Aorta (tissue), 5 donors: Measurements from ENCODE around the gene SLAMF1. TPM values are rescaled to one million over a fixed set of nuclear protein-coding genes. Genes with fewer than 3 reads are reported as not detected.
"Not testable (repeated sequence)": the region's sequence is repeated elsewhere in the genome, so short reads cannot be mapped to it uniquely, and the experiment has no call there.

ENCODE experiments used
- ATAC-seq: fragments of 200-7000 bp; cut with Tn5 transposase; one replicate; pipeline ENCODE4 v1.9.1; 2022; ENCODE audit warnings: moderate library complexity; ENCODE audit not compliant: low FRiP score
- DNase-seq, 2 donors: peaks; one replicate each; pipeline ENCODE4 v3.0.0-alpha.2; 2020
- H3K27ac ChIP-seq, 2 donors: one replicate each; pipeline ENCODE4 v1.5.1; 2013; ENCODE audit warnings: low read length in 2 of 2, mild to moderate bottlenecking in 2 of 2, moderate library complexity in 2 of 2, control low read depth in 1 of 2, inconsistent platforms in 1 of 2, low read depth in 1 of 2
- H3K27me3 ChIP-seq, 2 donors: one replicate each; pipeline ENCODE4 v1.6.1; 2013; ENCODE audit warnings: control low read depth in 1 of 2, low read length in 1 of 2, mild to moderate bottlenecking in 1 of 2, moderate library complexity in 1 of 2; ENCODE audit not compliant: insufficient read depth in 2 of 2, control insufficient read depth in 1 of 2
- H3K36me3 ChIP-seq, 2 donors: one replicate each; pipeline ENCODE4 v1.6.1; 2013; ENCODE audit warnings: control low read depth in 1 of 2, low read length in 1 of 2, mild to moderate bottlenecking in 1 of 2; ENCODE audit not compliant: insufficient read depth in 2 of 2, control insufficient read depth in 1 of 2
- H3K4me1 ChIP-seq, 2 donors: one replicate each; pipeline ENCODE4 v1.6.1; 2013; ENCODE audit warnings: low read length in 2 of 2, control low read depth in 1 of 2, mild to moderate bottlenecking in 1 of 2, moderate library complexity in 1 of 2; ENCODE audit not compliant: insufficient read depth in 2 of 2, control insufficient read depth in 1 of 2
- H3K4me3 ChIP-seq, 2 donors: one replicate each; pipeline ENCODE4 v1.5.1; 2013; ENCODE audit warnings: low read length in 2 of 2, control low read depth in 1 of 2, mild to moderate bottlenecking in 1 of 2
- H3K9me3 ChIP-seq: one replicate; pipeline ENCODE4 v1.6.1; 2013; ENCODE audit warnings: mild to moderate bottlenecking, low read length; ENCODE audit not compliant: control insufficient read depth
- WGBS, 2 donors: extraction: QIAGEN DNeasy Blood & Tissue Kit; methylation state at CpG; one replicate each; pipeline ENCODE4 v1.1.7; 2013; 5-methylcytosine and 5-hydroxymethylcytosine counted together
- intact Hi-C, 2 donors: fragments of 100-400 bp; cut with DNase I; formaldehyde crosslinking; loops; one replicate each; pipeline versions ENCODE4 v1.14.2 to v1.15.0; 2022
- polyA plus RNA-seq, 2 donors: library from polyadenylated mRNA; stranded (reverse); fragments of 200-250 nt; gene quantifications; one replicate each; pipeline ENCODE4 v1.2.3, GENCODE V29; 2013
- total RNA-seq, 2 donors: library from RNA; stranded (reverse); fragmentation: NEBNext Ultra II Directional; extraction: Animal tissue kit (Norgen Biotek cat#: 25700); gene quantifications; one replicate each; pipeline ENCODE4 v1.2.1, GENCODE V29; 2021
- donor health status: healthy with polysubstance abuse.
- donor health status: Bipolar disorder and iron deficiency.
- donor health status: DM: no; HTN: no; CAD: no.
- donor health status: DM: no; HTN: no; CAD: no.
- donor health status: DM: yes; HTN: yes; CAD: no.

The SLAMF1 gene
- total and polyA plus RNA-seq, 4 donors = 1.6 to 2.4 TPM; not detected in 2

DNA sequence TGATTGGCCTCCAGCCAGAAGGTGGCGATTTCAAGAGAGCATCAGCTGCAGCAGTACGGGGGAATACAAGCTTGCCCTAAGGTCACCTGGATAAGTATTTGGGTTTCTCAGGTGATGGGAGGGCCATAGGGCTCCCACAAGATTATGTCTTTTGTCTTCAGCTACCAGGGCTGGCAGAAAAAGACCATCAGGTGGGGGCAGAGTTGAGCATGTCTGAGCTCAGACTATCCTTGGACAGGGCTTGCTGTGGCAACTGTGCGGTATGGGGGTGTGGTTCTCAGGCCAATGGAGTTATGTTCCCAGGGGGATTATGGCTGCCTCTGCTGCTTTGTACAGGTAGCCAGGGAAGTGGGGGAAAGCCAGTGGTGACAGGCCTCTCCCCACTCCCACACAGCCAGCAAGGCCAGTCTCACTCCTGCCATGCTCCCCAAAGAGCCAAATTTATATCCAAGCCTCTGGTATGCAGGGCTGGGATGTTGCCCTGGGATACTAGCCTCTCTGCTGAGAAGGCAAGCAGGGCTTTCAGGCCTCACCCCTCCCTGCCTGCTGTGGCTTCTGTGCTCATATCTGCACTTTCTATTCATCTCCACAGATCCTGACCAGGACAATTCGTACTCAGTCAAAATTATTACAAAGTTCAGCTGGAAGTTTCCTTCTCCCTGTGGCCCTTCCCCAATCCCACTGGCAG lies 40.9 kb downstream of the SLAMF1 start:
- WGBS, 2 donors = 73 to 79% methylated on average over 4 of the region's 4 CpGs
- H3K27me3 ChIP-seq = no peaks in the 10 kb centered on the region
- peaks cover 3% of the 10 kb centered on the region for H3K9me3 ChIP-seq
- intact Hi-C loops = no loop called here
- H3K4me3 ChIP-seq = no peak overlapping the region
- ATAC-seq (no peak), DNase-seq (no peak)
- no peak overlapping the region for H3K27ac ChIP-seq
- no peaks in the 10 kb centered on the region for H3K36me3 ChIP-seq
- no peaks in the 10 kb centered on the region for H3K4me1 ChIP-seq

DNA sequence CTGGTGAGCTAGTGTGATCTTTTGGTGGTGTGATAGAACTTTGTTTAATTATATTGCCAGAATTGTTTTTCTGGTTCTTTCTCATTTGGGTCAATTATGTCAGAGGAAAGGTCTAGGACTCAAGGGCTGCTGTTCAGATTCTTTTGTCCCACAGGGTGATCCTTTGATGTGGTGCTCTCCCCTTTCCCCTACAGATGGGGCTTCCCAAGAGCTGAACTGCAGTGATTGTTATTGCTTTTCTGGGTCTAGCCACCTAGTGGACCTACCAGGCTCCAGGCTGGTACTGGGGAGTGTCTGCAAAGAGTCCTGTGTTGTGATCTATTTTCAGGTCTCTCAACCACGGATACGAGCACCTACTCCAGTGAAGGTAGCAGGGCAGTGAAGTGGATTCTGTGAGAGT lies 41.6 kb downstream of the SLAMF1 start:
- DNase-seq = no peak
- 86 to 88% methylated on average over 2 of the region's 2 CpGs for WGBS, 2 donors
- Histone ChIP-seq H3K36me3 (no peaks in the 10 kb centered on the region), H3K4me3 (no peak overlapping the region), H3K27me3 (no peaks in the 10 kb centered on the region), H3K27ac (no peak overlapping the region), H3K4me1 (no peaks in the 10 kb centered on the region), H3K9me3 (peaks cover 4% of the 10 kb centered on the region)
- no peak for ATAC-seq
- intact Hi-C loops = no loop called here

DNA sequence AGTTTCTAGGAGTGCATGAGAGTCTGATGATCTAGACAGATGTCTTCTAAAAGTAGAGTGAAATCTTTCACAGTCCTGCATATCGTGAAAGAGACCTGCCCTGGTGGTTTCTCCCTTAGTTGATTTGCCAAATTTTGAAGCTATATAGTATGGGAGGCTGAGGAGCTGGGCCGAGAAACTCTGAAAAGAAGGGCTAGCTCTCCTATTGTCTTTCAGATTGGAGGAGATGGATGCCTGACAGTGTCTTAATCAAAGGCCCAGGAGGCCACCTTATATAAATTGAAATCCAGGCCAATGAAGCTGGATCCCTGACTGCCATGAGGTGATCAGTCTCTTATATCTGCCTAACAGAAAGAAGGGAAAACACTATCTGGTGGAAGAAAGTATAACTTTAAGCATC lies 49.1 kb downstream of the SLAMF1 start:
- no peak overlapping the region for H3K4me3 ChIP-seq
- H3K4me1 ChIP-seq = no peaks in the 10 kb centered on the region
- 61 to 63% methylated on average over 2 of the region's 2 CpGs for whole genome bisulfite sequencing, 2 donors
- no peak for DNase-seq
- H3K27ac ChIP-seq = no peak overlapping the region
- intact Hi-C loops = no loop called here
- no peaks in the 10 kb centered on the region for H3K36me3 ChIP-seq
- no peak for ATAC-seq
- H3K27me3 ChIP-seq = no peaks in the 10 kb centered on the region
- peaks cover 1% of the 10 kb centered on the region for H3K9me3 ChIP-seq

DNA sequence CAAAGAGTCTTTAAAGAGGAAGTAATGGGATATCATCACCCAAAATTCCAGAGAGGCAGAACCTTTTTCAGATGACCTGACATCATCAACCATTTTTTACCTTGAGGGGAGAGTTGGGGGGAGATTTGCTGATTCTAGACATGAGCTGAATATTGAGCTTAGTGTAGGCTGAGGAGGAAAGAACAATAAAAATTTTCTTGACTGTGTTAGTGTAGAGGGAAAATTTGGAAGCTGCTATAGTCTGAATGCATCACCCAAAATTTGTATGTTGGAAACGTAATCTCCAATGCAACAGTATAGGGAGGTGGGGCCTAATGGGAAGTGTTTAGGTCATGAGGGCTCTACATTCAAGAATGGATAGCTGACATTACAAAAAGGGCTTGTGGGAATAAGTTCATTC lies 49.8 kb downstream of the SLAMF1 start:
- DNase-seq = no peak
- Histone ChIP-seq H3K4me1 (no peaks in the 10 kb centered on the region), H3K27me3 (no peaks in the 10 kb centered on the region), H3K9me3 (peaks cover 1% of the 10 kb centered on the region), H3K27ac (no peak overlapping the region), H3K36me3 (no peaks in the 10 kb centered on the region), H3K4me3 (no peak overlapping the region)
- ATAC-seq = no peak
- intact Hi-C loops = no loop called here
- 71 to 78% methylated on average over 1 of the region's 1 CpG for WGBS, 2 donors

DNA sequence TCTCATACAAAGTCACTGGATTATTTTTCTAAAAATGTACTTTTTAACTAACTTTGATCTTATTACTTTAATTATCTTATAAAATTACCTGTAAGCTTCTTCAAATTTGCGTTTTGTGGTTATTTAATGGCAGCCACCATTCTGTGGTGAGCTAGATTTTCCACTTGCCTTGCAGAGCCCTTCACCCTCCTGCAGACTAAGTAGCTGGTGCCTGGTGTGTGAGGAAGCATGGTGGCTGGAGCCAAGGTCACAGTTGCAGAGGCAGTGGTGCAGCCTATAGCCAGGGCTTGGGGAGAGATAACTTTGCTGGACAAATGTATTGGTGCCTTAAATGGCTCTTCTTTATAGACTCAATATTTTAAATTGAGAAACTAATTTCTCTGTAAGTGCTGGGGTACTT lies 56.4 kb downstream of the SLAMF1 start:
- ATAC-seq (no peak), DNase-seq (no peak)
- peaks cover 1% of the 10 kb centered on the region for H3K9me3 ChIP-seq
- no peaks in the 10 kb centered on the region for H3K27me3 ChIP-seq
- no peaks in the 10 kb centered on the region for H3K4me1 ChIP-seq
- H3K36me3 ChIP-seq = no peaks in the 10 kb centered on the region
- no peak overlapping the region for H3K4me3 ChIP-seq
- H3K27ac ChIP-seq = no peak overlapping the region
- intact Hi-C loops = no loop called here
- WGBS, 2 donors = 71 to 80% methylated on average over 1 of the region's 1 CpG

DNA sequence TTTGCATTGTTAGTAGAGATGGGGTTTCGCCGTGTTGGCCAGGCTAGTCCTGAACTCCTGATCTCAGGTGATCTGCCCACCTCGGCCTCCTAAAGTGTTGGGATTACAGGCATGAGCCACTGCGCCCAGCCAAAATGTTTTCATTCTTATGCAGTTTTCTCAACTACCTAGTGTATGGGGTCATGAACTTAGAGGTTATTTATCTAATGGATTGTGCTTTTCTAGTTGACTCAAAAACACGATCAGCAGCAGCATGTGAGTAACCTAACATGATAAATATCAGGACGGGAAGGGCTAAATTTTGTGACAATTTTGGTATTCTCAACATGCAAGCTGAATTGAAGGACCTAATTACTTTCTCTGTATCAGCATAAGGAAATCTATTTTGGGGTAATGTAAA lies 58.4 kb downstream of the SLAMF1 start:
- WGBS, 2 donors = 54 to 61% methylated on average over 6 of the region's 6 CpGs
- DNase-seq = no peak
- Histone ChIP-seq H3K27me3 (no peaks in the 10 kb centered on the region), H3K4me1 (no peaks in the 10 kb centered on the region), H3K4me3 (no peak overlapping the region), H3K27ac (no peak overlapping the region), H3K9me3 (peaks cover 1% of the 10 kb centered on the region), H3K36me3 (no peaks in the 10 kb centered on the region)
- intact Hi-C loops = no loop called here
- ATAC-seq = no peak

DNA sequence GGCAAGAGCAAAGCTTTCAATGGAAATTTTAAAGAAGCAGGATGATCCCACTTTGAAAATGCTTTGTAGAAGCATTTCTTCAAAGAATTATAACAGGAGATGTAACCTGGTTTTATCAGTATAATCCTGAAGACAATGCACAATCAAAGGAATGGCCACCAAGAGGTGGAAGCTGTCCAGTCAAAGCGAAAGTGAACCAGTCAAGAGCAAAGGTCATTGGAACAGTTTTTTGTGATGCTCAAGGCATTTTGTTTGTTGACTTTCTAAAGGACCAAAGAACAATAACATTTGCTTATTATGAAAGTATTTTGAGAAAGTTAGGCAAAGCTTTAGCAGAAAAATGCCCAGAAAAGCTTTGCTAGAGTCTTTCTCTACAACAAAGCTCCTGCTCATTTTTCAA lies 62.1 kb downstream of the SLAMF1 start:
- intact Hi-C loops = no loop called here

DNA sequence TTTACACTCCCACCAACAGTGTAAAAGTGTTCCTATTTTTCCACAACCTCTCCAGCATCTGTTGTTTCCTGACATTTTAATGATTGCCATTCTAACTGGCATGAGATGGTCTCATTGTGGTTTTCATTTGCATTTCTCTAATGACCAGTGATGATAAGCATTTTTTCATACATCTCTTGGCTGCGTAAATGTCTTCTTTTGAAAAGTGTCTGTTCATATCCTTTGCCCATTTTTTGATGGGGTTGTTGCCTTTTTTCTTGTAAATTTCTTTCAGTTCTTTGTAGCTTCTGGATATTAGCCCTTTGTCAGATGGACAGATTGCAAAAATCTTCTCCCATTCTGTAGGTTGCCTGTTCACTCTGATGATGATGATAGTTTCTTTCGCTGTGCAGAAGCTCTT lies 63.9 kb downstream of the SLAMF1 start:
- DNase-seq, H3K27me3 ChIP-seq, H3K4me3 ChIP-seq, H3K4me1 ChIP-seq, intact Hi-C loops, H3K36me3 ChIP-seq, H3K27ac ChIP-seq, H3K9me3 ChIP-seq, ATAC-seq: not testable (repeated sequence)
- 85% methylated on average over 2 of the region's 2 CpGs for WGBS, 2 donors

More for the DNA sequence above, 62.1 kb downstream of the SLAMF1 start:
- DNase-seq (no peak), ATAC-seq (no peak)
- no peak overlapping the region for H3K27ac ChIP-seq
- no peaks in the 10 kb centered on the region for H3K4me1 ChIP-seq
- H3K4me3 ChIP-seq = no peak overlapping the region
- H3K9me3 ChIP-seq = no peaks in the 10 kb centered on the region
- WGBS, 2 donors = 69 to 92% methylated on average over 1 of the region's 1 CpG
- H3K36me3 ChIP-seq = no peaks in the 10 kb centered on the region
- no peaks in the 10 kb centered on the region for H3K27me3 ChIP-seq

DNA sequence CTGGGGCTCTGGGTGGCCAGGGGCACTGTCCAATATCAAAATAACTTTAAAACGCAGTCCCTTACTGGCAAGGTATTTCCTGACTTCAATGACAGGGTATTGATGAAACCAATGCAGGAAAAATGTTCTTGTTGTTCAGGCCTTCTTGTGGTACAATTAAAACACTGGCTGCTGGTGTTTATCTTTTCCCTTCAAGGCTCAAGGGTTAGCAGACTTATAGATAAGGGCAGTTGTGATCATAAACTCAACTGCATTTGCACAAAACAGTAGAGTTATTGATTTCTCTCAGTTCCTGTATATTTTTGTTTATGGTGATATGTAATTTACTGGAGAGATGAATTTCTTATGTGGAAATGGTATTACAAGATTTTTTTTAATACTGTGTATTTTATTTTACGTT lies 64.9 kb downstream of the SLAMF1 start:
- no peak for DNase-seq
- Histone ChIP-seq H3K27me3 (no peaks in the 10 kb centered on the region), H3K27ac (no peak overlapping the region), H3K4me1 (no peaks in the 10 kb centered on the region), H3K36me3 (no peaks in the 10 kb centered on the region), H3K4me3 (no peak overlapping the region), H3K9me3 (no peaks in the 10 kb centered on the region)
- 49 to 68% methylated on average over 2 of the region's 2 CpGs for WGBS, 2 donors
- ATAC-seq = no peak
- intact Hi-C loops = no loop called here
